Karpas-422 (cell line): ENCODE data around the gene RRP9. TPM values are rescaled to one million over a fixed set of nuclear protein-coding genes. Genes with fewer than 3 reads are reported as not detected.

ENCODE experiments used
- DNase-seq: peaks from one replicate; pipeline ENCODE4 v3.0.0-alpha.2; 2015
- H2AFZ ChIP-seq: fragments of 200-600 bp; sonication (generic); 2 replicates; pipeline ENCODE4 v1.6.1; 2014; ENCODE audit warnings: antibody characterized with exemption, low read length, mixed read lengths
- H3K27ac ChIP-seq: fragments of 200-600 bp; sonication (generic); 2 replicates; pipeline ENCODE4 v1.5.1; 2014; ENCODE audit warnings: mild to moderate bottlenecking, low read length, moderate library complexity
- H3K27me3 ChIP-seq: fragments of 200-600 bp; sonication (generic); 2 replicates; pipeline ENCODE4 v1.6.1; 2014; ENCODE audit warnings: low read length, mixed read lengths
- H3K36me3 ChIP-seq: fragments of 200-600 bp; sonication (generic); 2 replicates; pipeline ENCODE4 v1.6.1; 2014; ENCODE audit warnings: low read length, mixed read lengths; ENCODE audit not compliant: insufficient read depth
- H3K4me1 ChIP-seq: fragments of 200-600 bp; sonication (generic); 2 replicates; pipeline ENCODE4 v1.6.1; 2014; ENCODE audit warnings: mild to moderate bottlenecking, low read length, mixed read lengths
- H3K4me2 ChIP-seq: fragments of 200-600 bp; sonication (generic); 2 replicates; pipeline ENCODE4 v1.6.1; 2014; ENCODE audit warnings: low read length, low read depth, mild to moderate bottlenecking; ENCODE audit not compliant: poor library complexity, severe bottlenecking
- H3K4me3 ChIP-seq: fragments of 200-600 bp; sonication (generic); 2 replicates; pipeline ENCODE4 v1.5.1; 2014; ENCODE audit warnings: mild to moderate bottlenecking, antibody characterized with exemption, low read length, mixed read lengths
- H3K79me2 ChIP-seq: fragments of 200-600 bp; sonication (generic); 2 replicates; pipeline ENCODE4 v1.6.1; 2014; ENCODE audit warnings: mild to moderate bottlenecking, low read length, mixed read lengths
- H3K9ac ChIP-seq: fragments of 200-600 bp; sonication (generic); 2 replicates; pipeline ENCODE4 v1.6.0; 2014; ENCODE audit warnings: low read length
- H3K9me2 ChIP-seq: fragments of 200-600 bp; sonication (generic), shearing (Covaris generic); replicated peaks from 2 replicates; pipeline ENCODE4 v1.6.0; 2014; ENCODE audit warnings: mild to moderate bottlenecking, low read length, moderate library complexity; ENCODE audit not compliant: insufficient read depth
- H3K9me3 ChIP-seq: fragments of 300-700, 200-600 bp; sonication (generic); 2 replicates; pipeline ENCODE4 v1.6.1; 2014; ENCODE audit warnings: low read length, mixed read lengths
- H4K20me1 ChIP-seq: fragments of 200-600 bp; sonication (generic); 2 replicates; pipeline ENCODE4 v1.6.1; 2014; ENCODE audit warnings: mild to moderate bottlenecking, antibody characterized with exemption, low read length, low read depth; ENCODE audit not compliant: insufficient read depth
- total RNA-seq: library from RNA; depleted of rRNA; stranded (reverse); fragments of >200 nt; shearing (Covaris generic); gene quantifications from 2 replicates; pipeline ENCODE4 v1.2.3, GENCODE V29; 2014; ENCODE audit warnings: low replicate concordance

The RRP9 gene
- total RNA-seq, 1 experiment from 2014 or later: 15.1 TPM

DNA sequence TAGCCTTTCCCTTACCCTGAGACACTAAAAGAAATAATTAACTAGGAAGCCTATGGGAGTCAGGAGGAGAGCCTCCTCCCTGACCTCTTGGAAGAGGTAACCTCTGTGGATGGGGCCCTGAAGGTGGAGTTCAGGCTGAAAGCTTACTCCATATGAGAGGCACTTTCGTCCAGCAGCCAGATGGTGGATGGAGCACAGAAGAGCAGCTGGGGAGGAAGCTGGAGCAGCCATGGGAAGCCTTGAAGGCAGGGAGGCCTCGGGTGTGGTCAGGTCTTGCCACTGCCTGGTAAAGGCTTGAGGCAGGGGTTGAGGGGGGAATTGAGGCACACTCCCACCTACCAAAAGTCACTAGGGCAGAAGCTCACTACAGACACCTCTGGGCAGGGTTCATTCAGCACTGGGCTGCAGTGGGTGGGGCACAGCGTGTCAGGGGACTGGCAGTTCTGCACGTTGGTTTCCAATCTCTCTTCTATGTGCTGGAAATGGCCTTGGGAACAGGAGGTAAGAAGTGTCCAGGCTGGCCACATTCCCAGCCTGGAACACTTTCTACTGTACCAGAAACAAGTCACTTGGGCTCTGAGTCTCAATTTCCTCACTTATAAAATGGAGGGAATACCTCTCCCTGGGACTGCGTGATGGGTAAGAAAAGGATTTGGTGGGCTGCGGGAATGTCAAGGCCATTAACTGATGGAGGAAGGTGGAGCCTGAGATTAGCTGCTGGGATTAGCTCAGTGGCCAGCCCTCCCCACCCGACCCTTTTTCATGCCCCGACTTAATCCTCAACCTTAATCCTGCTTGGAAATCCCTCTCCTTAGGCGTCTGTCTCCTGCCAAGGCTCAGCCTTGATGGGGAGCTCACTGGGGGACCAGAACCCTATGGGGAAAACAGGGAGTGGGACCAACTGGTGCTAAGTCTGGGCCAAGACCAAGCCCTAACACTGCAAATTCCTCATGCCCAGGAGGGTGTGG lies 20.2 kb upstream of the RRP9 start:
- Histone ChIP-seq H3K79me2 (no peaks in the 10 kb centered on the region), H3K4me2 (no peak overlapping the region), H3K4me1 (peaks cover 10% of the 10 kb centered on the region), H2AFZ (no peak overlapping the region), H3K27me3 (no peaks in the 10 kb centered on the region), H3K36me3 (no peaks in the 10 kb centered on the region), H4K20me1 (peaks cover 11% of the 10 kb centered on the region), H3K9me2 (no peaks in the 10 kb centered on the region), H3K27ac (no peak overlapping the region), H3K9me3 (no peaks in the 10 kb centered on the region), H3K4me3 (no peak overlapping the region), H3K9ac (no peak overlapping the region)
- DNase-seq: no peak

DNA sequence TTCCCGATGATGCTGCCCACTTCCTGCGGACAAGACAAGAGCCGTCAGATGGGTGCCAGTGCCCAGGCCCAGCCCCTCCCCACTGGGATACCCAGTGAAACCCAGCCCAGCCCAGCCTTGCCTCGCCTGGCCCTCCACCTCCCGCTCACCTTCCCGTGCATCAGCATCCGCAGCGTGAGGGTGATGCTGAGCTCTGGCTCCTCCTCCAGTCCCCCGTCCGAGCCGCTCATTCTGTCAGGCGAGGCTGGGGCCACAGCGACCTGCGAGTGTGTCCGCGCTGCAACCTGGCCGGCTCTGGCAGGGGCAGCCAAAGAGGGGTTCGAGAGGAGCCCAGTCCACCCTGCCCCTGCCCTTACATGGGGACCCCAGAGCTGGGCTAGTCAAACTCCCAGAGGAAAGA lies 19.3 kb upstream of the RRP9 start:
- no peak overlapping the region for H3K4me3 ChIP-seq
- H3K27ac ChIP-seq: no peak overlapping the region
- no peak for DNase-seq
- H3K4me1 ChIP-seq: peaks cover 2% of the 10 kb centered on the region
- no peak overlapping the region for H3K4me2 ChIP-seq
- H4K20me1 ChIP-seq: peaks cover 11% of the 10 kb centered on the region
- H3K27me3 ChIP-seq: no peaks in the 10 kb centered on the region
- H3K9me2 ChIP-seq: no peaks in the 10 kb centered on the region
- H3K9ac ChIP-seq: no peak overlapping the region
- no peak overlapping the region for H2AFZ ChIP-seq
- no peaks in the 10 kb centered on the region for H3K9me3 ChIP-seq
- no peaks in the 10 kb centered on the region for H3K79me2 ChIP-seq
- no peaks in the 10 kb centered on the region for H3K36me3 ChIP-seq

DNA sequence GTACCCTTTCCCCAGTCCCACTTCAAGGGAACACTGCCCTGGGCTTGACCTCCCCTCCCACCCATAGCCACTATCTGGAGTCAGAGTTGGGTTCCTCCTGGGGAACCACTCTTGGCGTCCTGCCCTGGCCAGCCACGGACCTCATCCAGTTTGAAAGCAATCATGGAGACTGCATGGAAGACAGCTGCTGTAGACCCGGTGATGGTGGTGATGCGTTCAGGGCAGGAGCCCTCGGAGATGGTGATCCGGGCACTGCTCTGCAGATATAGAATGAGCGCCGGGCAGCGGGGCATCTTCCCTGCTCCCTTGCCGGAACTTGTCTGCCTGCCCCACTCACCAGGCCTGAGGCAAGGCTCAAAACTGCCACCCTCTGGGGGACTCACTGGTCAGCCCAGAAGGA lies 18.7 kb upstream of the RRP9 start:
- no peak overlapping the region for H3K4me2 ChIP-seq

DNA sequence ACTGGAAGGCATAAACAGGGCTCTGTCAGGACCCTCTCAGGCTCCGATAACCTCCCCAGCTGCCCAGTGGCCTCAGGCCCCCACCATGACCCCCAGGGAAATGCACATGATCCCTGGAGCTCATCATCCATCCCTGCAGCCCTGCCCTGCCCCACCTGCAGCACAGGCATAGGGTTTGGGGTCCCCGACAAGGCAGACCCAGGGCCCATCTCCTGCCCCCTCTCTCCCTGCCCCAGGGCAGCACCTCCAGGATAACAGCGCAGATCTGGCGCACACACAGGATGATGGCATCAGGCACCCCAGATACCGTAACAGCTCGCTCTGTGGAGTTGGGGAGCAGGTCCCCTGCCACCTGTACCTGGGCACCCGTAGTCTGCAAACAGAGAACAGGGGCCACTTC lies 17.9 kb upstream of the RRP9 start:
- Histone ChIP-seq H4K20me1 (peaks cover 11% of the 10 kb centered on the region), H3K79me2 (no peaks in the 10 kb centered on the region), H3K4me1 (no peaks in the 10 kb centered on the region), H3K4me2 (no peak overlapping the region), H3K9me2 (no peaks in the 10 kb centered on the region), H3K9ac (no peak overlapping the region), H3K4me3 (no peak overlapping the region), H2AFZ (no peak overlapping the region), H3K9me3 (no peaks in the 10 kb centered on the region), H3K27ac (no peak overlapping the region), H3K36me3 (no peaks in the 10 kb centered on the region), H3K27me3 (no peaks in the 10 kb centered on the region)
- no peak for DNase-seq

More for the DNA sequence above, 18.7 kb upstream of the RRP9 start:
- H3K9me2 ChIP-seq: no peaks in the 10 kb centered on the region
- H3K9ac ChIP-seq: no peak overlapping the region
- DNase-seq: no peak
- H3K27me3 ChIP-seq: no peaks in the 10 kb centered on the region
- no peak overlapping the region for H3K27ac ChIP-seq
- no peaks in the 10 kb centered on the region for H3K36me3 ChIP-seq
- H3K79me2 ChIP-seq: no peaks in the 10 kb centered on the region
- H3K9me3 ChIP-seq: no peaks in the 10 kb centered on the region
- H2AFZ ChIP-seq: no peak overlapping the region
- no peak overlapping the region for H3K4me3 ChIP-seq
- no peaks in the 10 kb centered on the region for H3K4me1 ChIP-seq
- peaks cover 11% of the 10 kb centered on the region for H4K20me1 ChIP-seq

DNA sequence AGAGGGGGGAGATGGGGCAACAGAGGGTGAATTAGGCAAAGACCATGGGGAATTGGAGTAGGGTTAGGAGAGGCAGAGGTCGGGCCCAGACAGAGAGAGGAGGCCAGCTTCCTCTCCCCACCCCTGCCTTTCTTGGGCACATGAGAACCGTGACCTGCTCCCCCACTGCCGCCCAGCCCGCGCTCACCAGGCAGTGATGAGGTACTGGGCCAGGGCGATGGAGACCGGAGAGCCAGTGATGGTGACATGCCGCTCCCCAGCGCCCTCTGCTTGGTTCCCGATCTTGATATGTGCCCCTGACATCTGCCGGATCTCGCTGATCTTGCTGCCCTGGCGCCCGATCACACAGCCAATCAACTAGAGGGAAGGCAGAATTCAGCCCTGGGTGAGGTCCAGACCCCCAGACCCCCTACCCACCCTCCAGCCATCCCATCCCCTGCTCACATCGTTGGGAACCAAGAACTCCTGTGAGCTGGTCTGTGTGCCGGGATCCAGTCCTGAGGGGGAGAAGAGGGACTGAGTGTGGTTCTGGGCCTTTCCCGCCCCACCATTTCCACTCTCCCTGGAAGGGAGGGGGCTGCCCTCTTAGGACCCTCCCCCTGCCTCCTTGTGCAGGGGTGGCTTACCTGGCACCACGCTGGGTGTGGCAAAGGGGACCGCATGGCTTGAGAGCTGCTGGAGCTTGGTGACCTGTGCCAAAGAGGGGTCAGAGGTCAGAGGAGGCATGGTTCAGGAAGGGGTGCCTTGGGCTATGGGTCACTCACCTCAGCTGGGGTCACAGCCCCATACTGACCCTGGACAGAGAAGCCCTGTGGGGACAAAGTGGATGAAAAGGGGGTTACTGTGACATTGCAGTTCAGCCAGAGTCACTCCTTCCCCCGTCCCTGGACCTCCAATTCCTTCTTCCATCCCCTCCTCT lies 17.2 kb upstream of the RRP9 start:
- no peak overlapping the region for H3K9ac ChIP-seq
- H3K27ac ChIP-seq: no peak overlapping the region
- DNase-seq: no peak
- no peak overlapping the region for H3K4me3 ChIP-seq
- no peaks in the 10 kb centered on the region for H3K79me2 ChIP-seq
- H2AFZ ChIP-seq: no peak overlapping the region
- H3K9me2 ChIP-seq: no peaks in the 10 kb centered on the region
- no peaks in the 10 kb centered on the region for H3K9me3 ChIP-seq
- no peak overlapping the region for H3K4me2 ChIP-seq
- H3K4me1 ChIP-seq: no peaks in the 10 kb centered on the region
- no peaks in the 10 kb centered on the region for H3K27me3 ChIP-seq
- peaks cover 11% of the 10 kb centered on the region for H4K20me1 ChIP-seq
- H3K36me3 ChIP-seq: no peaks in the 10 kb centered on the region

DNA sequence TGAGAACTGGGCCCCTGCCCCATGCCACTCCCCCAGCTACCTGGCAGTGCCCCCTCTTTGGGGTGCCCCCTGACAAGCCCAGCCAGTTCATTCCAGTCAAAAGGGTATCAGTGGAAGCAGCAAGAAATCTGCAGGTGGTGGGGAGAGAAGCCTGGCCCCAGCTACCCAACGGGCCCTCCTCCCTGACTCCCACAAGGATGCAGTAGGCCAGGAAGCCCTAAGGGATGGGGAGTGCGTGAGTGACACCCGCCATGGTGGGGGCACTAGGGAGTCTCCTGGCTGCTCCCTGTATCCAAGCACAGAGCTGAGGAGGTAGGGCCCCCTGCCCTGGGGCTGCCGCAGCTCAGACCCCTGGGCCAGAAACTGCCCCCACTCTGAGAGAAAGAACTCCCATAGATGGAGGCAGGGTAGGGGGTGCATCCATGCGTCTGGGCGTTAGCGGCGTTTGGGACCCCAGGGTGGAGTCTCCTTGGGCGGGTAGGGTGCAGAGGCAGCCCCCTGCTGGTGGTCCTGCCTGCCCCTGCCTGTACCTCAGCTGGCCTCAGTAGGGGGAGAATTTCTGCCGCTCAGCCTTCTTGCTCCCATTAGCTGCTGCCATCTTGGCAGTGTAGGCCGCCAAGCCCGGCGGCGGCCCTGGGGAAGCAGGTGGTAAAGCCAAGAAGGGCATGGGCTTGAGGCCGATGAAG lies 16.0 kb upstream of the RRP9 start:
- no peak for DNase-seq
- no peak overlapping the region for H3K27ac ChIP-seq
- no peak overlapping the region for H3K4me3 ChIP-seq
- H3K9me3 ChIP-seq: no peaks in the 10 kb centered on the region
- no peak overlapping the region for H3K9ac ChIP-seq
- H3K27me3 ChIP-seq: no peaks in the 10 kb centered on the region
- no peak overlapping the region for H2AFZ ChIP-seq
- peaks cover 6% of the 10 kb centered on the region for H4K20me1 ChIP-seq
- no peaks in the 10 kb centered on the region for H3K79me2 ChIP-seq
- no peaks in the 10 kb centered on the region for H3K36me3 ChIP-seq
- no peaks in the 10 kb centered on the region for H3K9me2 ChIP-seq
- no peak overlapping the region for H3K4me2 ChIP-seq
- H3K4me1 ChIP-seq: no peaks in the 10 kb centered on the region

DNA sequence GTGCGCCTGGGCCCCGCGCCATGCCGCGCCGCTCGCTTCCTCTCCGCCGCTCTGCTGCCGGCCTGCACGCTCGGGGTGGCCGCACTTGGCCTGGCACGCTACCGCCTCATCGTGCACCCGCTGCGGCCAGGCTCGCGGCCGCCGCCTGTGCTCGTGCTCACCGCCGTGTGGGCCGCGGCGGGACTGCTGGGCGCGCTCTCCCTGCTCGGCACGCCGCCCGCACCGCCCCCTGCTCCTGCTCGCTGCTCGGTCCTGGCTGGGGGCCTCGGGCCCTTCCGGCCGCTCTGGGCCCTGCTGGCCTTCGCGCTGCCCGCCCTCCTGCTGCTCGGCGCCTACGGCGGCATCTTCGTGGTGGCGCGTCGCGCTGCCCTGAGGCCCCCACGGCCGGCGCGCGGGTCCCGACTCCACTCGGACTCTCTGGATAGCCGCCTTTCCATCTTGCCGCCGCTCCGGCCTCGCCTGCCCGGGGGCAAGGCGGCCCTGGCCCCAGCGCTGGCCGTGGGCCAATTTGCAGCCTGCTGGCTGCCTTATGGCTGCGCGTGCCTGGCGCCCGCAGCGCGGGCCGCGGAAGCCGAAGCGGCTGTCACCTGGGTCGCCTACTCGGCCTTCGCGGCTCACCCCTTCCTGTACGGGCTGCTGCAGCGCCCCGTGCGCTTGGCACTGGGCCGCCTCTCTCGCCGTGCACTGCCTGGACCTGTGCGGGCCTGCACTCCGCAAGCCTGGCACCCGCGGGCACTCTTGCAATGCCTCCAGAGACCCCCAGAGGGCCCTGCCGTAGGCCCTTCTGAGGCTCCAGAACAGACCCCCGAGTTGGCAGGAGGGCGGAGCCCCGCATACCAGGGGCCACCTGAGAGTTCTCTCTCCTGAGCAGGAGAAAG lies 14.4 kb upstream of the RRP9 start:
- no peaks in the 10 kb centered on the region for H3K27me3 ChIP-seq
- no peaks in the 10 kb centered on the region for H3K9me2 ChIP-seq
- H3K9me3 ChIP-seq: no peaks in the 10 kb centered on the region
- H3K36me3 ChIP-seq: no peaks in the 10 kb centered on the region
- no peaks in the 10 kb centered on the region for H4K20me1 ChIP-seq
- H2AFZ ChIP-seq: no peak overlapping the region
- DNase-seq: no peak
- H3K79me2 ChIP-seq: no peaks in the 10 kb centered on the region
- no peak overlapping the region for H3K27ac ChIP-seq
- no peak overlapping the region for H3K4me2 ChIP-seq
- H3K4me3 ChIP-seq: no peak overlapping the region
- no peaks in the 10 kb centered on the region for H3K4me1 ChIP-seq
- H3K9ac ChIP-seq: no peak overlapping the region
